K562 (cell line): ENCODE results near the gene TBC1D7. TPM values are rescaled to one million over a fixed set of nuclear protein-coding genes. Genes with fewer than 3 reads are reported as not detected.

ENCODE experiments used
- CHD1 ChIP-seq: fragments of 200-600 bp; sonication (generic); IDR thresholded peaks from one replicate; pipeline ENCODE4 v1.6.1; 2012; ENCODE audit warnings: mild to moderate bottlenecking, moderate library complexity, low read length, inconsistent platforms
- RFX5 ChIP-seq: IDR thresholded peaks from 2 replicates; pipeline ENCODE4 v1.6.1; 2011; ENCODE audit warnings: low read depth, mild to moderate bottlenecking, improper control_type of control experiment, low read length
- polyA plus RNA-seq, 8 experiments: library from polyadenylated mRNA; depleted of rRNA in 4 of 8; stranded (reverse) in 5 of 8; unstranded in 3 of 8; fragments of >200 nt; fragmentation: Nextera tagmentation in 2 of 8; fragmentation: Illumina TruSeq in 1 of 8; extraction: Ambion mirVana in 2 of 8; extraction: Trizol in 1 of 8; gene quantifications; 2 replicates each; pipeline versions ENCODE4 v1.2.1 to v1.2.3, GENCODE V29; 2011 to 2014; ENCODE audit warnings: inconsistent platforms in 1 of 8, missing spikeins in 1 of 8
- total RNA-seq, 7 experiments: library from RNA; depleted of rRNA in 6 of 7; stranded (reverse); fragments of >200 nt in 6 of 7; fragmentation: Illumina TruSeq in 2 of 7; extraction: Trizol in 2 of 7; gene quantifications; 2 replicates each; pipeline versions ENCODE4 v1.2.1 to v1.2.3, GENCODE V29; 2011 to 2021; ENCODE audit warnings: low replicate concordance in 1 of 7
- TF ChIP-seq, protein P1 (sequence below): fragments of 200-600 bp; sonication (generic); IDR thresholded peaks from one replicate; pipeline ENCODE4 v1.6.1; 2012; ENCODE audit warnings: mild to moderate bottlenecking, low read depth, low read length, inconsistent platforms
- TF ChIP-seq, protein P2 (sequence below): sonication (generic); formaldehyde crosslinking; IDR thresholded peaks from 2 replicates; pipeline ENCODE4 v1.8.0; 2023; ENCODE audit warnings: mild to moderate bottlenecking, missing genetic modification reagents

TBC1D7 gene
- total and polyA plus RNA-seq, 9 of the 15 experiments (the other 6 are each of a cell fraction or from before 2014, with no cell fraction given) = 49.4 to 107 (median 61.1) TPM

DNA sequence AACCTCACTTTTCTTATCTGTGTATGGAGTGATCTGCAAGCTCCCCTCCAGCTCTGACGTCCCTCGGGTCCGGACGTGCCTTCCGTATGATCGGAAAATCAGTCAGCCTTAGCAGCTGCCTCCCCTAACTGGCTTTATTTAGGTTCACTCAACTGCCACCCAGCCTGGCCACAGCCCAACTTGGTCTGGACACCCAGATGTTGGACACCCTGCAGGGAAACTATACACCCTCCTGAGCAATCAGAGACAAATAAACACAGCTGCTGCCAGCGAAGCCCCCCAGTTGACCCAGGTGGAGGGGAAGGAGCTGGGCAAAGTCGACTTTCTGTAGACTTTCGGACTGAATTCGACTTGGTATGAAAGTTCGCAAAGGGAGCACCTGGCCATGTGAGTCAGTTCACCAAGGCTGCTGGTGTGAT lies 28.9 kb downstream of the TBC1D7 start (continued):
- TF ChIP-seq, protein P1, sequence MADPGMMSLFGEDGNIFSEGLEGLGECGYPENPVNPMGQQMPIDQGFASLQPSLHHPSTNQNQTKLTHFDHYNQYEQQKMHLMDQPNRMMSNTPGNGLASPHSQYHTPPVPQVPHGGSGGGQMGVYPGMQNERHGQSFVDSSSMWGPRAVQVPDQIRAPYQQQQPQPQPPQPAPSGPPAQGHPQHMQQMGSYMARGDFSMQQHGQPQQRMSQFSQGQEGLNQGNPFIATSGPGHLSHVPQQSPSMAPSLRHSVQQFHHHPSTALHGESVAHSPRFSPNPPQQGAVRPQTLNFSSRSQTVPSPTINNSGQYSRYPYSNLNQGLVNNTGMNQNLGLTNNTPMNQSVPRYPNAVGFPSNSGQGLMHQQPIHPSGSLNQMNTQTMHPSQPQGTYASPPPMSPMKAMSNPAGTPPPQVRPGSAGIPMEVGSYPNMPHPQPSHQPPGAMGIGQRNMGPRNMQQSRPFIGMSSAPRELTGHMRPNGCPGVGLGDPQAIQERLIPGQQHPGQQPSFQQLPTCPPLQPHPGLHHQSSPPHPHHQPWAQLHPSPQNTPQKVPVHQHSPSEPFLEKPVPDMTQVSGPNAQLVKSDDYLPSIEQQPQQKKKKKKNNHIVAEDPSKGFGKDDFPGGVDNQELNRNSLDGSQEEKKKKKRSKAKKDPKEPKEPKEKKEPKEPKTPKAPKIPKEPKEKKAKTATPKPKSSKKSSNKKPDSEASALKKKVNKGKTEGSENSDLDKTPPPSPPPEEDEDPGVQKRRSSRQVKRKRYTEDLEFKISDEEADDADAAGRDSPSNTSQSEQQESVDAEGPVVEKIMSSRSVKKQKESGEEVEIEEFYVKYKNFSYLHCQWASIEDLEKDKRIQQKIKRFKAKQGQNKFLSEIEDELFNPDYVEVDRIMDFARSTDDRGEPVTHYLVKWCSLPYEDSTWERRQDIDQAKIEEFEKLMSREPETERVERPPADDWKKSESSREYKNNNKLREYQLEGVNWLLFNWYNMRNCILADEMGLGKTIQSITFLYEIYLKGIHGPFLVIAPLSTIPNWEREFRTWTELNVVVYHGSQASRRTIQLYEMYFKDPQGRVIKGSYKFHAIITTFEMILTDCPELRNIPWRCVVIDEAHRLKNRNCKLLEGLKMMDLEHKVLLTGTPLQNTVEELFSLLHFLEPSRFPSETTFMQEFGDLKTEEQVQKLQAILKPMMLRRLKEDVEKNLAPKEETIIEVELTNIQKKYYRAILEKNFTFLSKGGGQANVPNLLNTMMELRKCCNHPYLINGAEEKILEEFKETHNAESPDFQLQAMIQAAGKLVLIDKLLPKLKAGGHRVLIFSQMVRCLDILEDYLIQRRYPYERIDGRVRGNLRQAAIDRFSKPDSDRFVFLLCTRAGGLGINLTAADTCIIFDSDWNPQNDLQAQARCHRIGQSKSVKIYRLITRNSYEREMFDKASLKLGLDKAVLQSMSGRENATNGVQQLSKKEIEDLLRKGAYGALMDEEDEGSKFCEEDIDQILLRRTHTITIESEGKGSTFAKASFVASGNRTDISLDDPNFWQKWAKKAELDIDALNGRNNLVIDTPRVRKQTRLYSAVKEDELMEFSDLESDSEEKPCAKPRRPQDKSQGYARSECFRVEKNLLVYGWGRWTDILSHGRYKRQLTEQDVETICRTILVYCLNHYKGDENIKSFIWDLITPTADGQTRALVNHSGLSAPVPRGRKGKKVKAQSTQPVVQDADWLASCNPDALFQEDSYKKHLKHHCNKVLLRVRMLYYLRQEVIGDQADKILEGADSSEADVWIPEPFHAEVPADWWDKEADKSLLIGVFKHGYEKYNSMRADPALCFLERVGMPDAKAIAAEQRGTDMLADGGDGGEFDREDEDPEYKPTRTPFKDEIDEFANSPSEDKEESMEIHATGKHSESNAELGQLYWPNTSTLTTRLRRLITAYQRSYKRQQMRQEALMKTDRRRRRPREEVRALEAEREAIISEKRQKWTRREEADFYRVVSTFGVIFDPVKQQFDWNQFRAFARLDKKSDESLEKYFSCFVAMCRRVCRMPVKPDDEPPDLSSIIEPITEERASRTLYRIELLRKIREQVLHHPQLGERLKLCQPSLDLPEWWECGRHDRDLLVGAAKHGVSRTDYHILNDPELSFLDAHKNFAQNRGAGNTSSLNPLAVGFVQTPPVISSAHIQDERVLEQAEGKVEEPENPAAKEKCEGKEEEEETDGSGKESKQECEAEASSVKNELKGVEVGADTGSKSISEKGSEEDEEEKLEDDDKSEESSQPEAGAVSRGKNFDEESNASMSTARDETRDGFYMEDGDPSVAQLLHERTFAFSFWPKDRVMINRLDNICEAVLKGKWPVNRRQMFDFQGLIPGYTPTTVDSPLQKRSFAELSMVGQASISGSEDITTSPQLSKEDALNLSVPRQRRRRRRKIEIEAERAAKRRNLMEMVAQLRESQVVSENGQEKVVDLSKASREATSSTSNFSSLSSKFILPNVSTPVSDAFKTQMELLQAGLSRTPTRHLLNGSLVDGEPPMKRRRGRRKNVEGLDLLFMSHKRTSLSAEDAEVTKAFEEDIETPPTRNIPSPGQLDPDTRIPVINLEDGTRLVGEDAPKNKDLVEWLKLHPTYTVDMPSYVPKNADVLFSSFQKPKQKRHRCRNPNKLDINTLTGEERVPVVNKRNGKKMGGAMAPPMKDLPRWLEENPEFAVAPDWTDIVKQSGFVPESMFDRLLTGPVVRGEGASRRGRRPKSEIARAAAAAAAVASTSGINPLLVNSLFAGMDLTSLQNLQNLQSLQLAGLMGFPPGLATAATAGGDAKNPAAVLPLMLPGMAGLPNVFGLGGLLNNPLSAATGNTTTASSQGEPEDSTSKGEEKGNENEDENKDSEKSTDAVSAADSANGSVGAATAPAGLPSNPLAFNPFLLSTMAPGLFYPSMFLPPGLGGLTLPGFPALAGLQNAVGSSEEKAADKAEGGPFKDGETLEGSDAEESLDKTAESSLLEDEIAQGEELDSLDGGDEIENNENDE = no peak
- TF ChIP-seq CHD1 (no peak), RFX5 (no peak)
- TF ChIP-seq, protein P2, sequence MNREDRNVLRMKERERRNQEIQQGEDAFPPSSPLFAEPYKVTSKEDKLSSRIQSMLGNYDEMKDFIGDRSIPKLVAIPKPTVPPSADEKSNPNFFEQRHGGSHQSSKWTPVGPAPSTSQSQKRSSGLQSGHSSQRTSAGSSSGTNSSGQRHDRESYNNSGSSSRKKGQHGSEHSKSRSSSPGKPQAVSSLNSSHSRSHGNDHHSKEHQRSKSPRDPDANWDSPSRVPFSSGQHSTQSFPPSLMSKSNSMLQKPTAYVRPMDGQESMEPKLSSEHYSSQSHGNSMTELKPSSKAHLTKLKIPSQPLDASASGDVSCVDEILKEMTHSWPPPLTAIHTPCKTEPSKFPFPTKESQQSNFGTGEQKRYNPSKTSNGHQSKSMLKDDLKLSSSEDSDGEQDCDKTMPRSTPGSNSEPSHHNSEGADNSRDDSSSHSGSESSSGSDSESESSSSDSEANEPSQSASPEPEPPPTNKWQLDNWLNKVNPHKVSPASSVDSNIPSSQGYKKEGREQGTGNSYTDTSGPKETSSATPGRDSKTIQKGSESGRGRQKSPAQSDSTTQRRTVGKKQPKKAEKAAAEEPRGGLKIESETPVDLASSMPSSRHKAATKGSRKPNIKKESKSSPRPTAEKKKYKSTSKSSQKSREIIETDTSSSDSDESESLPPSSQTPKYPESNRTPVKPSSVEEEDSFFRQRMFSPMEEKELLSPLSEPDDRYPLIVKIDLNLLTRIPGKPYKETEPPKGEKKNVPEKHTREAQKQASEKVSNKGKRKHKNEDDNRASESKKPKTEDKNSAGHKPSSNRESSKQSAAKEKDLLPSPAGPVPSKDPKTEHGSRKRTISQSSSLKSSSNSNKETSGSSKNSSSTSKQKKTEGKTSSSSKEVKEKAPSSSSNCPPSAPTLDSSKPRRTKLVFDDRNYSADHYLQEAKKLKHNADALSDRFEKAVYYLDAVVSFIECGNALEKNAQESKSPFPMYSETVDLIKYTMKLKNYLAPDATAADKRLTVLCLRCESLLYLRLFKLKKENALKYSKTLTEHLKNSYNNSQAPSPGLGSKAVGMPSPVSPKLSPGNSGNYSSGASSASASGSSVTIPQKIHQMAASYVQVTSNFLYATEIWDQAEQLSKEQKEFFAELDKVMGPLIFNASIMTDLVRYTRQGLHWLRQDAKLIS (CRISPR knock-in tag) = no peak
- TF ChIP-seq, all 486 proteins: peak for 0
